Breast epithelium (tissue), 4 donors: ENCODE measurements around the gene LIPC. TPM values are rescaled to one million over a fixed set of nuclear protein-coding genes. Genes with fewer than 3 reads are reported as not detected.

Experiments used
- DNase-seq, 2 donors: peaks; one replicate each; pipeline ENCODE4 v3.0.0-alpha.2; 2019; ENCODE audit warnings: low spot score in 2 of 2
- H3K27ac ChIP-seq, 2 donors: fragments of 200-600 bp; sonication (generic) in 1 of 2; one replicate each; pipeline ENCODE4 v1.5.1; 2016 to 2019; ENCODE audit warnings: mild to moderate bottlenecking in 1 of 2
- H3K27me3 ChIP-seq, 2 donors: fragments of 200-600 bp; sonication (generic) in 1 of 2; one replicate each; pipeline versions ENCODE4 v1.5.1 to v1.6.0; 2017 to 2019; ENCODE audit warnings: control low read depth in 1 of 2, mild to moderate bottlenecking in 1 of 2
- H3K36me3 ChIP-seq: fragments of 200-600 bp; one replicate; pipeline ENCODE4 v1.5.1; 2019
- H3K4me1 ChIP-seq, 2 donors: fragments of 200-600 bp; sonication (generic); one replicate each; pipeline ENCODE4 v1.5.1; 2016 to 2019; ENCODE audit warnings: control low read depth in 1 of 2
- H3K4me3 ChIP-seq, 3 donors: fragments of 200-600 bp; sonication (generic); 1 replicate in 2 of 3; 2 replicates in 1 of 3; pipeline ENCODE4 v1.5.1; 2016 to 2019; ENCODE audit warnings: mild to moderate bottlenecking in 3 of 3, moderate library complexity in 2 of 3
- H3K9me3 ChIP-seq, 2 donors: fragments of 200-600 bp; sonication (generic) in 1 of 2; one replicate each; pipeline ENCODE4 v1.5.1; 2016 to 2019; ENCODE audit warnings: control low read depth in 1 of 2
- CTCF ChIP-seq, 3 donors: fragments of 450-650 bp; IDR thresholded peaks; one replicate each; pipeline ENCODE4 v1.5.1; 2016 to 2017; ENCODE audit warnings: antibody characterized with exemption in 3 of 3, mild to moderate bottlenecking in 3 of 3, moderate library complexity in 3 of 3
- POLR2A ChIP-seq: fragments of 450-650 bp; IDR thresholded peaks from one replicate; pipeline ENCODE4 v1.6.1; 2016; ENCODE audit warnings: antibody characterized with exemption, mild to moderate bottlenecking, moderate library complexity
- POLR2AphosphoS5 ChIP-seq, 3 donors: sonication (generic); formaldehyde crosslinking; IDR thresholded peaks; one replicate each; pipeline ENCODE4 v1.6.1; 2017; ENCODE audit warnings: antibody characterized with exemption in 3 of 3
- intact Hi-C: fragments of 100-400 bp; cut with DNase I; formaldehyde crosslinking; loops from one replicate; pipeline ENCODE4 v1.15.1; 2023; ENCODE audit warnings: low total_unique reads
- total RNA-seq, 3 donors: library from RNA; depleted of rRNA; stranded (reverse); fragments of >200 nt; gene quantifications; one replicate each; pipeline ENCODE4 v1.1.0, GENCODE V29; 2016

Gene LIPC
- total RNA-seq, 3 donors from 2014 or later = 0.15 to 0.80 TPM; not detected in 1

GRCh38 chr15:58590926-58591325 lies 159.1 kb downstream of the LIPC start:
- no peak overlapping the region for H3K4me3 ChIP-seq
- H3K36me3 ChIP-seq = no peaks in the 10 kb centered on the region
- TF ChIP-seq POLR2AphosphoS5 (IDR thresholded peaks at IDR 0.05) = no peak
- TF ChIP-seq POLR2A = no peak
- no peak for TF ChIP-seq CTCF (IDR thresholded peaks at IDR 0.05)
- no peak for DNase-seq
- no peak overlapping the region for H3K27ac ChIP-seq
- intact Hi-C loops = no loop called here
- no peaks in the 10 kb centered on the region for H3K4me1 ChIP-seq
- H3K27me3 ChIP-seq = no peaks in the 10 kb centered on the region
- H3K9me3 ChIP-seq = no peaks in the 10 kb centered on the region

DNA sequence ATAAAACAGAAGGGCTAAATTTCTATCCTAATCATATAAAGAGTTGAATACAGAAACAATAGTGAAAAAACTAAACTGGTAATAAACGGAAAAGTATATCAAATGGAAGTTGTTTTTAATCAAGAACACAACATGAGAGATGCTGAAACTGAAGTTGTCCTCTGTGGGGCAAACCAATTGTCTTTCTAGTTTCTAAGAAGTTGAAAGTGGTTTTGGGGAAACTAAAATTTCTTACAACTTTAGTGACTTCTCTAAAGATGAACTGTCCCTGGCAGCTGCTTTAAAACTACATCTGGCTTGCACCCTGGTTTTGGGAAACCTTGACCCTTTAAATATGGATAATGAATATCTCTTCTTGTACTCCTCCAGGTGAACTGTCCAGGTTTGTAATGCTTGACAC lies 162.1 kb downstream of the LIPC start:
- no peaks in the 10 kb centered on the region for H3K36me3 ChIP-seq
- H3K4me3 ChIP-seq = no peak overlapping the region
- H3K9me3 ChIP-seq = no peaks in the 10 kb centered on the region
- H3K27ac ChIP-seq = no peak overlapping the region
- no peak for DNase-seq
- intact Hi-C loops = no loop called here
- H3K27me3 ChIP-seq = no peaks in the 10 kb centered on the region
- no peak for TF ChIP-seq POLR2AphosphoS5 (IDR thresholded peaks at IDR 0.05)
- TF ChIP-seq POLR2A = no peak
- TF ChIP-seq CTCF (IDR thresholded peaks at IDR 0.05) = no peak
- no peaks in the 10 kb centered on the region for H3K4me1 ChIP-seq

DNA sequence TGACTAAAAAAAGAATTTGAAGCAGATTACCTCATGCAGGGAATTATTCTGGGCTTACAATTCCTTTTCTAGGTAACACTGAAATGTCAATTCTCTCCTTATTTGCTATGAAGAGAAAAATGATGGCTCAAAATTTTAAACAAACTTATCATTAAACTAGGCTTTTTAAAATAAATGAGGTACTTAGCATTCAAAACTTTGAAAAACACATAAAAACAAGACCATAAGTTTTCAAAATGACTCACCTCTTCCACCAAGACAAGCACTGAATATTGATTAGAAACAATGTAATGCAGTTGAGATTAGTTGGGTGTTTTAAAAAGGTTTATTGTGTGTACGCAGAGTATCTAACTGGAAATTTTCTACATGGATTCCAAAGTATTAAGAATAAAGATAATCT lies 163.1 kb downstream of the LIPC start:
- DNase-seq = no peak
- H3K27me3 ChIP-seq = no peaks in the 10 kb centered on the region
- H3K4me3 ChIP-seq = no peak overlapping the region
- no peaks in the 10 kb centered on the region for H3K9me3 ChIP-seq
- H3K27ac ChIP-seq = no peak overlapping the region
- intact Hi-C loops = no loop called here
- no peak for TF ChIP-seq CTCF (IDR thresholded peaks at IDR 0.05)
- H3K36me3 ChIP-seq = no peaks in the 10 kb centered on the region
- no peaks in the 10 kb centered on the region for H3K4me1 ChIP-seq

DNA sequence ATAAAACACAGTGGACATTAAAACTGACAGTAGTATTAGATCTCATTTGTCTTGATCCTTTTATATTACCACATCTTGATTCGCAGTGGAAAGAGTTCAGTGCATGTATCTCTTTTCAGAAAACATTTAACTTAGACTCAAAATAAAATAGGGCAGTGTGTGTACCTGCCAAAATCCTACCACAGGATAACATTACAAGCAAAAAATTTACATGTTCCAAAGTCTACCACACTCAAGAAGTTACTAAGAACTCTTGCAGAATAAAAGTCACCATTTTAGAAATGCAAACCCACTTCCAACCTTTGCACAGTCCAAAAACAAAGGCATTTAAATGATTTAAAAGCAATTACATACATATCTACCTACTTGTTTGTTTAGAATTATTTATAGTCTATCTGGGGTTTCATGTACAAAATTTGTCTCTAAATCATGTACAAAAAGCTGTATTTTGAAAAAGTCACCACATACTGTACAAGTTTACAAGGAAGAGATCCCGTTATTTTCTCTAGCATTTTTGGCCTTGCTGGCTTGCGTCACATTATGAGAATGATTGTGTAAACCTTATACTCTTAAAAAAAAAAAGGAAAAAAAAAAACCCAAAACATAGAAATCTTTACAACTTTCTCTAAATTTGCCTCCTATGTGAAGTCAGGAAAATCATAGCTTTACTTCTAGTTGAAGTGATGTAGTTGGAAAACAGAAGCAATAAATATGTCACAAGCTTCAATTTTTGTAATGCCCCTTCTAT lies 163.9 kb downstream of the LIPC start:
- no peaks in the 10 kb centered on the region for H3K36me3 ChIP-seq
- H3K27me3 ChIP-seq = no peaks in the 10 kb centered on the region
- no peak for DNase-seq
- H3K4me3 ChIP-seq = no peak overlapping the region
- no peaks in the 10 kb centered on the region for H3K4me1 ChIP-seq
- no peaks in the 10 kb centered on the region for H3K9me3 ChIP-seq
- TF ChIP-seq POLR2A (no peak), POLR2AphosphoS5 (IDR thresholded peaks at IDR 0.05) (no peak), CTCF (IDR thresholded peaks at IDR 0.05) (no peak)
- intact Hi-C loops = no loop called here
- no peak overlapping the region for H3K27ac ChIP-seq

DNA sequence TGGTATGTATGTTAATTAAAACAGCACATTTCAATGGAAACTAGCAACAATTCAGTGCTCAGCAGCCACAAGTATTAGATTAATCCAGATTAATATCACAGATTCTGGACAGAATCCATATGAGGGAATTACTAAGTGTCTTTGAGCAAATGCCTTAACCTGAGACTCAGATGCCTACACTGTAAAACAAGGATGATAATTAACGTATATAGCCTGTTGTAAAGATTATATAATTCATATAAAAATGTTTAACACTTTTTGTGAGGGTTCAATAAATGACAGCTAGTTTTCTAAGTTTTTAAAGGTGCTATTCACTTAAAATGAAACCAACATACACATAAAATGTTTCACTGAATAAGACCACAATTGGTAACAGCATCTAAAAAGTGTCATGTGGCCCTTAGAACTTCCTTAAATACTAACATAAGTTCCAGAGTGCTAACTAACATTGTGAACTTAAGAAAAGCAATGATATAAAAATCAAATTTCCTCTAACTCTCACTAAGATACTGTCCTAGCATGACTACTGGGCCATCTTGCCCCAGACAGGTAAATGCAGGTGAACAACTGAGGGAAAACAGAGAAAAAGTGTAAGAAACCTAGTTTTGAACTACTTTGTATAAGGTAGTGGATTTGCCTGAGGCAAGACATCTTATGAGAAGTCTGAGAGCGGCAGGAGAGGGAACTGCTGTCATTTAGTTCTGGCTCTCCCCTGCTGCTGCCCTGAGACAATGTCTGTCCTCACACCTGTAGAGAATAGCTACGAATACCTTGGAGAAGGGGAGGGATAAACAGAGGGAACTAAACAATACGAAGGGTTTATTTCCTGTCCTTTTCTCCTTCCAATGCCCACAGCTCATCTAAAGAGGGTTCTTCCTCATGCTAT lies 166.4 kb downstream of the LIPC start:
- Histone ChIP-seq H3K27ac (no peak overlapping the region), H3K9me3 (no peaks in the 10 kb centered on the region), H3K27me3 (no peaks in the 10 kb centered on the region), H3K36me3 (no peaks in the 10 kb centered on the region), H3K4me3 (no peak overlapping the region), H3K4me1 (no peaks in the 10 kb centered on the region)
- TF ChIP-seq CTCF (IDR thresholded peaks at IDR 0.05) (no peak), POLR2AphosphoS5 (IDR thresholded peaks at IDR 0.05) (no peak), POLR2A (no peak)
- intact Hi-C loops = no loop called here
- no peak for DNase-seq
